HFFc6 (cell line): ENCODE results near the gene HPGD. TPM values are rescaled to one million over a fixed set of nuclear protein-coding genes. Genes with fewer than 3 reads are reported as not detected.

Experiments
- DNase-seq: peaks from one replicate; pipeline ENCODE4 v3.0.0-alpha.2; 2018
- H3K27ac Mint-ChIP-seq: 2 replicates; pipeline ENCODE4 v1.8.0; 2020; ENCODE audit warnings: mild to moderate bottlenecking, mixed read lengths
- H3K27me3 Mint-ChIP-seq: 2 replicates; pipeline ENCODE4 v1.8.0; 2021; ENCODE audit warnings: mild to moderate bottlenecking, moderate library complexity, mixed read lengths; ENCODE audit not compliant: insufficient read depth
- H3K36me3 Mint-ChIP-seq: 2 replicates; pipeline ENCODE4 v1.8.0; 2021; ENCODE audit warnings: low read depth, mixed read lengths
- H3K4me1 Mint-ChIP-seq: 2 replicates; pipeline ENCODE4 v1.8.0; 2020; ENCODE audit warnings: low read depth, mixed read lengths
- H3K4me3 Mint-ChIP-seq: 2 replicates; pipeline ENCODE4 v1.8.0; 2020; ENCODE audit warnings: mild to moderate bottlenecking, moderate library complexity, mixed read lengths
- H3K9me3 Mint-ChIP-seq: 2 replicates; pipeline ENCODE4 v1.8.0; 2020; ENCODE audit warnings: mild to moderate bottlenecking, mixed read lengths
- total RNA-seq, 6 experiments: library from RNA; stranded (reverse); fragmentation: NEBNext Ultra II Directional; extraction: Animal tissue kit (Norgen Biotek cat#: 25700); gene quantifications; 2 replicates in 1 of 6; 3 replicates in 5 of 6; pipeline ENCODE4 v1.2.3, GENCODE V29; 2021
- TF ChIP-seq, protein P1 (sequence below): fragments of 200-600 bp; sonication (generic); IDR thresholded peaks from 2 replicates; pipeline ENCODE4 v1.5.0; 2021; ENCODE audit warnings: antibody characterized with exemption, mild to moderate bottlenecking

Gene HPGD
- total RNA-seq, 6 experiments from 2014 or later: not detected

DNA sequence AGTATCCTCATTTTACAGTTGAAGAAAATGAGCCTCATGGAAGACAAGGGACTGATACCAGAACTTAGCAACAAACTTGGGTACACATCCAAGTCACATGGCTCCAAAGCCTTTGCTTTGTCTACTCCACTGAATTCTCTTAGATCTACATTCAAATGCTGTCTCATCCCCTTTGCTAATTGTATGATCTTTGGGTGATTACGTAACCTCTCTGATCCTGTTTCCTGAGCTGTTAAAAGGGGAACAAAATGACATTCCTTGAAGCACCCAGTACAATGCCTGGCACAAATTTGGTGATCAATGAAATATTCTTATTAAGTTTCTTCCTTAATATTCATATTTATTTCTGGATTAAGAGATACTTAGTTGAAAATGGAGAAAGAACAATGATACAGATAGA is 5.9 kb upstream of the HPGD start:
- Mint-ChIP-seq H3K9me3 (peaks cover 22% of the 10 kb centered on the region), H3K27me3 (no peaks in the 10 kb centered on the region; the same call in 1 of the 2 replicates), H3K27ac (no peak overlapping the region), H3K36me3 (peaks cover 8% of the 10 kb centered on the region; the same call in 1 of the 2 replicates), H3K4me3 (no peak overlapping the region), H3K4me1 (no peaks in the 10 kb centered on the region)
- DNase-seq: no peak
- TF ChIP-seq, protein P1, sequence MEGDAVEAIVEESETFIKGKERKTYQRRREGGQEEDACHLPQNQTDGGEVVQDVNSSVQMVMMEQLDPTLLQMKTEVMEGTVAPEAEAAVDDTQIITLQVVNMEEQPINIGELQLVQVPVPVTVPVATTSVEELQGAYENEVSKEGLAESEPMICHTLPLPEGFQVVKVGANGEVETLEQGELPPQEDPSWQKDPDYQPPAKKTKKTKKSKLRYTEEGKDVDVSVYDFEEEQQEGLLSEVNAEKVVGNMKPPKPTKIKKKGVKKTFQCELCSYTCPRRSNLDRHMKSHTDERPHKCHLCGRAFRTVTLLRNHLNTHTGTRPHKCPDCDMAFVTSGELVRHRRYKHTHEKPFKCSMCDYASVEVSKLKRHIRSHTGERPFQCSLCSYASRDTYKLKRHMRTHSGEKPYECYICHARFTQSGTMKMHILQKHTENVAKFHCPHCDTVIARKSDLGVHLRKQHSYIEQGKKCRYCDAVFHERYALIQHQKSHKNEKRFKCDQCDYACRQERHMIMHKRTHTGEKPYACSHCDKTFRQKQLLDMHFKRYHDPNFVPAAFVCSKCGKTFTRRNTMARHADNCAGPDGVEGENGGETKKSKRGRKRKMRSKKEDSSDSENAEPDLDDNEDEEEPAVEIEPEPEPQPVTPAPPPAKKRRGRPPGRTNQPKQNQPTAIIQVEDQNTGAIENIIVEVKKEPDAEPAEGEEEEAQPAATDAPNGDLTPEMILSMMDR: no peak

DNA sequence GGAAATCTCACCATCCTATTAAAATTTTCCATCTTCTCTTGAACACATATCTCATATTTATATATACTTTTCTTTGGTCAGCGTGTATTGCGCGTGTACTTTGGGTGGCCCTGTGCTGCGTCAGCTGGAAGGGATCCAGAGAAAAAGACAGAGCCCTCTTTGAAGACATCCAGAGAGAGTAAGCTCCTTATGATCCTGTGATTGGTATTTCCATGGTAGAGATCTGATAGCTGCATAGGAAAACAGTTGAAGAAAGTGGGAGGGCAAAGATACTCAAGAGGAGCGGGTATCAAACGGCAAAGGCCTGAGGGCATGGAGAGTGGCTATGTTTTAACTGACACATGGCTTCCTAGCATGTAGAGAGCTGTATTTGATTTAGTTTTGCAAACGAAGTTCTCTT is 4.4 kb upstream of the HPGD start:
- peaks cover 8% of the 10 kb centered on the region; the same call in 1 of the 2 replicates for H3K36me3 Mint-ChIP-seq
- no peak overlapping the region for H3K27ac Mint-ChIP-seq
- no peak overlapping the region for H3K4me3 Mint-ChIP-seq
- peaks cover 16% of the 10 kb centered on the region for H3K9me3 Mint-ChIP-seq
- H3K27me3 Mint-ChIP-seq: peaks cover 6% of the 10 kb centered on the region; the same call in 1 of the 2 replicates
- H3K4me1 Mint-ChIP-seq: no peaks in the 10 kb centered on the region
- DNase-seq: no peak
- TF ChIP-seq, protein P1: no peak

DNA sequence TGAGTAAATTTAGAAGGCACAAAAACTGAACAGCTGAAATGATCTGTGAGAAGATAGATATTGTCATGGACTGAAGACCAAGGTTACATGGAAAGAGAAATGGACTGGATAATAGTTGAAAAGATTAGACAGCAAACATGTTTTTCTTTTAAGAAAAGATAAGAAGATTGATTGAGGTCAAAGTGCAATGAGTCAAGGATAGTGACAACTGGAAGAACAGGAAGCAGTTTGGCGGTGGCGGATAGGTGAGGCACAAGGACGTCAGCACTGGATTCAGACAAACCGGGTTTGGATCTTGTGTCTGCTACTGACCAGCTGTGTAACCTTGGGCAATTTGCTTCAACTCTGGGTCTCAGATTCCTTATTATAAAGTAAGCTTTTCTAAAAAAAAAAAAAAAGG is 2.0 kb upstream of the HPGD start:
- TF ChIP-seq, protein P1: no peak
- Mint-ChIP-seq H3K4me3 (no peak overlapping the region), H3K4me1 (no peaks in the 10 kb centered on the region), H3K27ac (no peak overlapping the region), H3K27me3 (0 out of 2 replicates have a peak, but pooled peaks cover 6% of the 10 kb centered on the region), H3K9me3 (peaks cover 4% of the 10 kb centered on the region), H3K36me3 (no peaks in the 10 kb centered on the region)
- DNase-seq: no peak

DNA sequence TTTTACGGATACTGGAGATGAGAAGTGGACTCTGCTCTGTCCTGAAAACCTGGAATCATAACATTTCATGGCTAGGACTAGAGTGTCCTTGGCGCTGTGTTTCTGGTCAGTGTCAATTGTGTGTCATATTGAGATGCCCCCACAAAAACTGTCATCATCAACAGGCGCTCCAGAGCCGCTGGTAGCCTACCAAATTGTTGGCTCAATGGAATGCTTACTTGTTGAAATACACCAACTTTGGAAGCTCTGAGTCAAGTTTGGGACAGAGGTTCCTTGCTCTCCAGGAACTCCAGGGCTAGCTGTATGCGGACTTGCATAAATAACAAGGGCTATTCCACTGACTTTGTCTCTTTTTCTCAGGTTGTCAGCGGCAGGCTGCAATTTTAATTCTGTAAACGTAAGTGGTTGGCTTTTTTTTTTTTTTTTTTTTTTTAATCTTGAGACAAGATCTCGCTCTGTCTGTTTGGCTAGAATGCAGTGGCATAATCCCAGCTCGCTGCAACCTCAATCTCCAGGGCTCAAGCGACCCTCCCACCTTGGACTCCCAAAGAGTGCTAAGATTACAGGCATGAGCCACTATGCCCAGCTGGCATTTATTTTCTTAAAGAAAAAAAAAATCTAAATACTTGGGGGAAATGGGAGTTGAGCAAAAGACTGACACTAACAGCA is 871 bp upstream of the HPGD start:
- H3K4me3 Mint-ChIP-seq: no peak overlapping the region
- no peak for DNase-seq
- 0 out of 2 replicates have a peak, but pooled peaks cover 6% of the 10 kb centered on the region for H3K27me3 Mint-ChIP-seq
- H3K4me1 Mint-ChIP-seq: no peaks in the 10 kb centered on the region
- TF ChIP-seq, protein P1: no peak
- H3K27ac Mint-ChIP-seq: no peak overlapping the region
- H3K36me3 Mint-ChIP-seq: no peaks in the 10 kb centered on the region
- H3K9me3 Mint-ChIP-seq: no peaks in the 10 kb centered on the region; the same call in 1 of the 2 replicates

DNA sequence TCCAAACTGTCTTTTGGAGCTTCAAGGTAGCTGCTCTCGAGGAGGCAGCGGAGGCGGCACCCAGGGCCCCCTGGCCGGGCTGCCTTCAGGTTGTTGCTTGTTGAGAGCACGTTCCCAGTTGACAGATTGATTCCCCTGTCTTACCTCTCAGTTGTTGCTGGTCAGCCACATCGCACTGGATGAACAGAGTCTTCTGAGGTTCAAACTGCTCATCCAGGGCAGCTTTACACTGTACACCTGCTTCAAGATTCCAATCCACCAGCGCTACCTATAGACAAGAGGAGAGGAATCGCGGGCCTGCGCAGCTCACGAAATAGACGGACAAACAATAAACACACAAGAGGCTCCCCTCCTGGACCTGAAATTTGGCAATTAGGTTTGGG is 497 bp downstream of the HPGD start:
- Mint-ChIP-seq H3K9me3 (no peaks in the 10 kb centered on the region; the same call in 1 of the 2 replicates), H3K4me3 (no peak overlapping the region), H3K27ac (no peak overlapping the region), H3K36me3 (no peaks in the 10 kb centered on the region), H3K27me3 (0 out of 2 replicates have a peak, but pooled peaks cover 6% of the 10 kb centered on the region), H3K4me1 (no peaks in the 10 kb centered on the region)
- no peak for DNase-seq
- TF ChIP-seq, protein P1: no peak
